ENCODE data around the gene HOXA10. TPM values are rescaled to one million over a fixed set of nuclear protein-coding genes. Genes with fewer than 3 reads are reported as not detected.

HOXA10 gene
- total RNA-seq, 1 experiment from 2014 or later, result 3.9 TPM

DNA sequence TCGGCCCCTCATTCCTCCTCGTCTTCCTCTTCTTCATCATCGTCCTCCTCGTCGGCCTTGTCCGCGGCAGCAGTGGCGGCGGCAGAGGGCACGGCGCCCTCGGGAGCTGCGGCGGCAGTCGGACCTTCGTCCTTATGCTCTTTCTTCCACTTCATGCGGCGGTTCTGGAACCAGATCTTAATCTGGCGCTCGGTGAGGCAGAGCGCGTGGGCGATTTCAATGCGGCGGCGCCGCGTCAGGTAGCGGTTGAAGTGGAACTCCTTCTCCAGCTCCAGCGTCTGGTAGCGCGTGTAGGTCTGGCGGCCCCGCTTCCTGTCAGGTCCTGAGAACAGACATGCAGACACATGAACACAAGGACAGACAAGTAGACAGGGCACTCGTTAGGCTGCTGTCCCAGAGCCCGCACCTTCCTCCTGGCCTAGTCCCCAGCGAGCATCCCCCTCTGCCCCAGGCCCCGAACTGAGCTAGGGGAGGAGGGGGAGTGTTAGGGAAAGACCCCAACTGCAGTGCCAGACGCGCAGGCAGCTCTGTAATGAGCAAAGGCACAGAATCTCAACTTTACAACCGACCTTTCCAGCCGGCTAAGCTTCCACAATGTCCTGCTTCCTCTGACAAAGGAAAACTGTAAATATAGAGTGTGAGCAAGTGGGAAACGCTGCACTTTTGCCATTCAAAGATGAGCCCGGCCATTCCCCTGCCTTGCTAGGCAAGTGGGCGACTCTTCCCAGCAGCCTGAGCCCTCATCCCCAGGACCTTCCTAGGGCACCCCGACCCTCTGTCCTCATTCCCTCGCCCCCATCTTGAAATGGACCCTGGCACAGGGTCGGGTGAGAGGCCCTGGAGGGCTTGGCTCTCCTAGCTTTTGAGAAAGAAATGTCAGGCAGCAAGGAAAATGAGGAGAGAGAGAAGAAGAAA is 19.0 kb downstream of the HOXA10 start:
- H3K4me3 Mint-ChIP-seq (ENCODE audit: unreplicated experiment), result peak overlapping the region; percentile 66
- H3K9me3 Mint-ChIP-seq (ENCODE audit: unreplicated experiment), result no peaks in the 10 kb centered on the region
- TF ChIP-seq, protein P1, sequence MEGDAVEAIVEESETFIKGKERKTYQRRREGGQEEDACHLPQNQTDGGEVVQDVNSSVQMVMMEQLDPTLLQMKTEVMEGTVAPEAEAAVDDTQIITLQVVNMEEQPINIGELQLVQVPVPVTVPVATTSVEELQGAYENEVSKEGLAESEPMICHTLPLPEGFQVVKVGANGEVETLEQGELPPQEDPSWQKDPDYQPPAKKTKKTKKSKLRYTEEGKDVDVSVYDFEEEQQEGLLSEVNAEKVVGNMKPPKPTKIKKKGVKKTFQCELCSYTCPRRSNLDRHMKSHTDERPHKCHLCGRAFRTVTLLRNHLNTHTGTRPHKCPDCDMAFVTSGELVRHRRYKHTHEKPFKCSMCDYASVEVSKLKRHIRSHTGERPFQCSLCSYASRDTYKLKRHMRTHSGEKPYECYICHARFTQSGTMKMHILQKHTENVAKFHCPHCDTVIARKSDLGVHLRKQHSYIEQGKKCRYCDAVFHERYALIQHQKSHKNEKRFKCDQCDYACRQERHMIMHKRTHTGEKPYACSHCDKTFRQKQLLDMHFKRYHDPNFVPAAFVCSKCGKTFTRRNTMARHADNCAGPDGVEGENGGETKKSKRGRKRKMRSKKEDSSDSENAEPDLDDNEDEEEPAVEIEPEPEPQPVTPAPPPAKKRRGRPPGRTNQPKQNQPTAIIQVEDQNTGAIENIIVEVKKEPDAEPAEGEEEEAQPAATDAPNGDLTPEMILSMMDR (IDR thresholded peaks at IDR 0.05; ENCODE audit: unreplicated experiment), result no peak
- BruUV-seq (replicated peaks), result no TSS peak
- CTCF ChIA-PET, result interaction anchor here (1.2 to 1.8 kb wide), 3 partner anchors 11 to 472 kb away, joined by 3 to 4 read pairs (median 3); no protein-coding TSS in a partner anchor
- H3K27me3 Mint-ChIP-seq (ENCODE audit: insufficient read depth, unreplicated experiment), result no peaks in the 10 kb centered on the region
- intact Hi-C loops (cut with micrococcal nuclease), result no loop called here
- H3K36me3 Mint-ChIP-seq (ENCODE audit: insufficient read depth, unreplicated experiment), result peaks cover 7% of the 10 kb centered on the region
- H3K27ac Mint-ChIP-seq (ENCODE audit: low read depth, unreplicated experiment), result no peak overlapping the region
- peaks cover 18% of the 10 kb centered on the region for H3K4me1 Mint-ChIP-seq (ENCODE audit: insufficient read depth, unreplicated experiment)
- POLR2A ChIA-PET, result no interaction called here
- DNase-seq (ENCODE audit: unreplicated experiment), result no peak

DNA sequence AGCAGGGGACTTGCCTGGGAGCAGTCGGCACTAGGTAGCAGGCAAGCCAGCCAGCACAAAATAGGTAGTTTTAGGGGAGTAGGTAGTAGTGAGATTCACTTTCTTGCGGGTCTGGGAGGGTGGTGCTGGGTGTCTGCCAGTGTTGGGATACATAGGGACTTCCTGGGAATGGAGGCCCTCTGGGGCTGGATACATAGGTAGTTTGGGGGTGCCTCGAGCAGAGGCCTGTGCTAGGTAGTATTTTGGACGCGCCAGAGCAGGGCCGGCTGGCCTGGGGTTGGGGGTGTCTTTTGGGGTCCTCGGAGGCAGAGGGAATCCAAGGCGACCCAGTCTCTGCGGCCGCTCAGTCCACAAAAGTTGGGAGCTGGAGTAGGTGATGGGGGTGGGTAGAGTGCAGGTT is 19.8 kb downstream of the HOXA10 start:
- no TSS peak for BruUV-seq (replicated peaks)

DNA sequence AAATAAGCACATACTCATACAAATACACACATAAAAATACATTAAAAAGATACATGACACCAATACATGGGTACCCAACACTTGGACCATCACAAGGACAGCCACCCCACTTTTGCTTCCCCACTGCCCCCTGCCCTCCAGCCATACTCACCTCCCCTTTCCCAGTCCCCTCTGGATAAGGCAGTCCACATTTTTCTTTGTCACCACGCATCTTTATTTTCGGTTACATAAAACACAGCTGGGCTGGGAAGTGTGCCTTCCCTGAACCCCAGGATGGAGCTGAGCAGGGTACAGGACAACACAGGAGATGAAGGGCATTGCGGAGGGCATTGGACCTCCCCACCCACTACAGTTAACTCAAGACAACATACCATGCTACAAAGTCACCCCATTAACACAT is 20.6 kb downstream of the HOXA10 start:
- no TSS peak for BruUV-seq (replicated peaks)
- no peak for DNase-seq (ENCODE audit: unreplicated experiment)
- POLR2A ChIA-PET, result interaction anchor here (0.9 kb wide), 1 partner anchor 478 kb away, joined by 3 read pairs; no protein-coding TSS in a partner anchor
- H3K27me3 Mint-ChIP-seq (ENCODE audit: insufficient read depth, unreplicated experiment), result no peaks in the 10 kb centered on the region
- intact Hi-C loops (cut with micrococcal nuclease), result no loop called here
- CTCF ChIA-PET, result interaction anchor here (0.8 to 1.4 kb wide), 3 partner anchors 10 to 471 kb away, joined by 3 read pairs; no protein-coding TSS in a partner anchor
- H3K27ac Mint-ChIP-seq (ENCODE audit: low read depth, unreplicated experiment), result no peak overlapping the region
- TF ChIP-seq, protein P1 (IDR thresholded peaks at IDR 0.05; ENCODE audit: unreplicated experiment), result no peak
- H3K36me3 Mint-ChIP-seq (ENCODE audit: insufficient read depth, unreplicated experiment), result no peaks in the 10 kb centered on the region
- H3K4me1 Mint-ChIP-seq (ENCODE audit: insufficient read depth, unreplicated experiment), result peaks cover 12% of the 10 kb centered on the region
- H3K4me3 Mint-ChIP-seq (ENCODE audit: unreplicated experiment), result no peak overlapping the region
- H3K9me3 Mint-ChIP-seq (ENCODE audit: unreplicated experiment), result no peaks in the 10 kb centered on the region

More for the DNA sequence above, 19.8 kb downstream of the HOXA10 start:
- intact Hi-C loops (cut with micrococcal nuclease), result no loop called here
- Mint-ChIP-seq H3K27me3 (ENCODE audit: insufficient read depth, unreplicated experiment) (no peaks in the 10 kb centered on the region), H3K27ac (ENCODE audit: low read depth, unreplicated experiment) (no peak overlapping the region), H3K36me3 (ENCODE audit: insufficient read depth, unreplicated experiment) (no peaks in the 10 kb centered on the region), H3K4me3 (ENCODE audit: unreplicated experiment) (no peak overlapping the region), H3K4me1 (ENCODE audit: insufficient read depth, unreplicated experiment) (peaks cover 12% of the 10 kb centered on the region), H3K9me3 (ENCODE audit: unreplicated experiment) (no peaks in the 10 kb centered on the region)
- DNase-seq (ENCODE audit: unreplicated experiment), result no peak
- TF ChIP-seq, protein P1 (IDR thresholded peaks at IDR 0.05; ENCODE audit: unreplicated experiment), result no peak
- ChIA-PET POLR2A (interaction anchor here (0.6 kb wide), 1 partner anchor 954 kb away, joined by 3 read pairs; no protein-coding TSS in a partner anchor), CTCF (interaction anchor here (0.5 to 1.4 kb wide), 3 partner anchors 14 to 472 kb away, joined by 3 read pairs; no protein-coding TSS in a partner anchor)

DNA sequence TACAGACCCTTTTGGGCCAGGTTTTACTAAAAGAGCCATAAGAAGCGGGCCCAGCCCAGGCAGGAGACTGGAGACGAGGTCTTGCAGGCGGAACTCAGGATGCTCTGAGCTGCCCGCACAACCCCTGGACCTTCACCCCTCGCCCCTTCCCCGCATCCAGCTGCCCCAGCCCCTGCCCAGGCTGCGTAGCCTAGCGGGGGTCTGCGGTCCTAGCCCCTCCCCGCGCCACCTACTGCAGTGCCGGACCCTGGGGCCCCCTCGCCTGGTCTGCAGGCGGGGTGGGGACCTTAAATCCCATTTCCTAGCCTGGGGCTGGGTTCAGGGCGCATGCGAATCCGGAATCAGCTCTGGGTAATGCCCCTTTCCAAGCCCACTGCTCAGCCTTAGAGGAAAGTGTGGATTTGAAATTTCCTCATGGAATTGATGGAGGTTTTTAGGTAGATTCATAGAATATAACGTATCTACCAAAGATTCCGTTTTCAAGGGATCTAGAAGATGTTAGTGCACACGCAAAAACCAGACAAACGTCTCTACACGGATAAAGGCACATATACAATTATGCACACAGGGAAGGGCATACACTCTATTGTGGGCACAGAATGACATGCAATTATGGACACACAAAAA is 21.2 kb downstream of the HOXA10 start:
- H3K36me3 Mint-ChIP-seq (ENCODE audit: insufficient read depth, unreplicated experiment), result no peaks in the 10 kb centered on the region
- BruUV-seq (replicated peaks), result no TSS peak
- DNase-seq (ENCODE audit: unreplicated experiment), result no peak
- no peaks in the 10 kb centered on the region for H3K9me3 Mint-ChIP-seq (ENCODE audit: unreplicated experiment)
- CTCF ChIA-PET, result interaction anchor here (0.6 to 5.8 kb wide), 4 partner anchors 9 to 1262 kb away, joined by 3 to 57 read pairs (median 4); no protein-coding TSS in a partner anchor
- TF ChIP-seq, protein P1 (IDR thresholded peaks at IDR 0.05; ENCODE audit: unreplicated experiment), result no peak
- intact Hi-C loops (cut with micrococcal nuclease), result no loop called here
- no peak overlapping the region for H3K4me3 Mint-ChIP-seq (ENCODE audit: unreplicated experiment)
- no peak overlapping the region for H3K27ac Mint-ChIP-seq (ENCODE audit: low read depth, unreplicated experiment)
- H3K27me3 Mint-ChIP-seq (ENCODE audit: insufficient read depth, unreplicated experiment), result no peaks in the 10 kb centered on the region
- POLR2A ChIA-PET, result interaction anchor here (0.9 kb wide), 1 partner anchor 478 kb away, joined by 3 read pairs; no protein-coding TSS in a partner anchor
- peaks cover 16% of the 10 kb centered on the region for H3K4me1 Mint-ChIP-seq (ENCODE audit: insufficient read depth, unreplicated experiment)
